Gastroesophageal sphincter (tissue), 3 donors: Measurements from ENCODE around the gene NR4A2.

Experiments
- EP300 ChIP-seq: sonication (generic); formaldehyde crosslinking; IDR thresholded peaks from one replicate; pipeline ENCODE4 v1.6.1; 2017; ENCODE audit warnings: antibody characterized with exemption, mild to moderate bottlenecking
- POLR2A ChIP-seq, 2 donors: fragments of 450-650 bp; IDR thresholded peaks; one replicate each; pipeline ENCODE4 v1.6.1; 2017; ENCODE audit warnings: antibody characterized with exemption in 2 of 2, mild to moderate bottlenecking in 2 of 2, moderate library complexity in 1 of 2
- POLR2AphosphoS5 ChIP-seq: sonication (generic); formaldehyde crosslinking; IDR thresholded peaks from one replicate; pipeline ENCODE4 v1.6.1; 2017; ENCODE audit warnings: antibody characterized with exemption
- TF ChIP-seq, protein P1 (sequence below), 4 experiments: fragments of 200-600 bp in 2 of 4; fragments of 450-650 bp in 2 of 4; sonication (generic) in 1 of 4; IDR thresholded peaks; one replicate each; pipeline ENCODE4 v1.5.1; 2017 to 2019; ENCODE audit warnings: antibody characterized with exemption in 4 of 4, mild to moderate bottlenecking in 2 of 4, moderate library complexity in 2 of 4

GRCh38 chr2:156320486-156321098 lies 11.9 kb downstream of the NR4A2 start:
- no peak for TF ChIP-seq POLR2A (IDR thresholded peaks at IDR 0.05)
- TF ChIP-seq, protein P1, sequence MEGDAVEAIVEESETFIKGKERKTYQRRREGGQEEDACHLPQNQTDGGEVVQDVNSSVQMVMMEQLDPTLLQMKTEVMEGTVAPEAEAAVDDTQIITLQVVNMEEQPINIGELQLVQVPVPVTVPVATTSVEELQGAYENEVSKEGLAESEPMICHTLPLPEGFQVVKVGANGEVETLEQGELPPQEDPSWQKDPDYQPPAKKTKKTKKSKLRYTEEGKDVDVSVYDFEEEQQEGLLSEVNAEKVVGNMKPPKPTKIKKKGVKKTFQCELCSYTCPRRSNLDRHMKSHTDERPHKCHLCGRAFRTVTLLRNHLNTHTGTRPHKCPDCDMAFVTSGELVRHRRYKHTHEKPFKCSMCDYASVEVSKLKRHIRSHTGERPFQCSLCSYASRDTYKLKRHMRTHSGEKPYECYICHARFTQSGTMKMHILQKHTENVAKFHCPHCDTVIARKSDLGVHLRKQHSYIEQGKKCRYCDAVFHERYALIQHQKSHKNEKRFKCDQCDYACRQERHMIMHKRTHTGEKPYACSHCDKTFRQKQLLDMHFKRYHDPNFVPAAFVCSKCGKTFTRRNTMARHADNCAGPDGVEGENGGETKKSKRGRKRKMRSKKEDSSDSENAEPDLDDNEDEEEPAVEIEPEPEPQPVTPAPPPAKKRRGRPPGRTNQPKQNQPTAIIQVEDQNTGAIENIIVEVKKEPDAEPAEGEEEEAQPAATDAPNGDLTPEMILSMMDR (IDR thresholded peaks at IDR 0.05), result no peak
- TF ChIP-seq POLR2AphosphoS5, result no peak
- TF ChIP-seq EP300, result no peak
